Astrocyte (in vitro differentiated cells and primary cell): ENCODE results near the gene C11orf24. TPM values are rescaled to one million over a fixed set of nuclear protein-coding genes. Genes with fewer than 3 reads are reported as not detected.

Experiments
- DNase-seq: peaks from one replicate; pipeline ENCODE4 v3.0.0-alpha.2; 2010; ENCODE audit warnings: low read depth
- FAIRE-seq: peaks from 2 replicates; lab custom pipeline; 2011; peaks lifted over from hg19 to GRCh38; lab: Jason Lieb, UNC
- H2AFZ ChIP-seq: 2 replicates; pipeline ENCODE4 v1.6.0; 2012; ENCODE audit warnings: low read depth, low read length, inconsistent platforms
- H3K27ac ChIP-seq: 2 replicates; pipeline ENCODE4 v1.5.1; 2011; ENCODE audit warnings: low read depth, low read length, inconsistent platforms
- H3K27me3 ChIP-seq: 2 replicates; pipeline ENCODE4 v1.6.0; 2011; ENCODE audit warnings: low read length, inconsistent platforms; ENCODE audit not compliant: insufficient read depth
- H3K36me3 ChIP-seq: 2 replicates; pipeline ENCODE4 v1.5.1; 2011; ENCODE audit warnings: low read length, inconsistent platforms; ENCODE audit not compliant: insufficient read depth
- H3K4me1 ChIP-seq: 2 replicates; pipeline ENCODE4 v1.5.1; 2011; ENCODE audit warnings: low read length, inconsistent platforms; ENCODE audit not compliant: insufficient read depth
- H3K4me2 ChIP-seq: 2 replicates; pipeline ENCODE4 v1.6.0; 2012; ENCODE audit warnings: low read length, inconsistent platforms
- H3K4me3 ChIP-seq: 2 replicates; pipeline ENCODE4 v1.5.1; 2011; ENCODE audit warnings: low read depth, mild to moderate bottlenecking, low read length, inconsistent platforms; ENCODE audit not compliant: insufficient read depth
- H3K79me2 ChIP-seq: 2 replicates; pipeline ENCODE4 v1.6.0; 2012; ENCODE audit warnings: mild to moderate bottlenecking, low read length, inconsistent platforms; ENCODE audit not compliant: insufficient read depth
- H3K9ac ChIP-seq: 2 replicates; pipeline ENCODE4 v1.6.0; 2012; ENCODE audit warnings: mild to moderate bottlenecking, low read length, inconsistent platforms
- H3K9me3 ChIP-seq: 2 replicates; pipeline ENCODE4 v1.5.1; 2012; ENCODE audit warnings: low read depth, mild to moderate bottlenecking, low read length, inconsistent platforms; ENCODE audit not compliant: insufficient read depth
- H4K20me1 ChIP-seq: 2 replicates; pipeline ENCODE4 v1.6.0; 2012; ENCODE audit warnings: low read length, inconsistent platforms; ENCODE audit not compliant: insufficient read depth
- H3K27ac Mint-ChIP-seq: one replicate; pipeline ENCODE4 v1.8.0; 2021; ENCODE audit warnings: mild to moderate bottlenecking, mixed read lengths; ENCODE audit not compliant: unreplicated experiment
- H3K27me3 Mint-ChIP-seq: one replicate; pipeline ENCODE4 v1.8.0; 2021; ENCODE audit warnings: low read depth, mixed read lengths; ENCODE audit not compliant: unreplicated experiment
- H3K36me3 Mint-ChIP-seq: one replicate; pipeline ENCODE4 v1.8.0; 2021; ENCODE audit warnings: low read depth, mixed read lengths; ENCODE audit not compliant: unreplicated experiment
- H3K4me1 Mint-ChIP-seq: one replicate; pipeline ENCODE4 v1.8.0; 2021; ENCODE audit warnings: low read depth, mixed read lengths; ENCODE audit not compliant: unreplicated experiment
- H3K4me3 Mint-ChIP-seq: one replicate; pipeline ENCODE4 v1.8.0; 2021; ENCODE audit warnings: mild to moderate bottlenecking, moderate library complexity, mixed read lengths; ENCODE audit not compliant: unreplicated experiment
- H3K9me3 Mint-ChIP-seq: one replicate; pipeline ENCODE4 v1.8.0; 2021; ENCODE audit warnings: mild to moderate bottlenecking, mixed read lengths; ENCODE audit not compliant: unreplicated experiment
- CTCF ChIP-seq: IDR thresholded peaks from 2 replicates; pipeline ENCODE4 v1.5.1; 2011; ENCODE audit warnings: low read depth, mild to moderate bottlenecking, inconsistent platforms, low read length, moderate library complexity; ENCODE audit not compliant: insufficient read depth
- EZH2 ChIP-seq: IDR thresholded peaks from 2 replicates; pipeline ENCODE4 v1.6.1; 2012; ENCODE audit warnings: mild to moderate bottlenecking, low read length, inconsistent platforms; ENCODE audit not compliant: insufficient read depth
- total RNA-seq: library from RNA; stranded (reverse); gene quantifications from 2 replicates; pipeline ENCODE4 v1.2.1, GENCODE V29; 2021

The C11orf24 gene
- total RNA-seq, 1 donor from 2014 or later, result 79.8 TPM

GRCh38 chr11:68315171-68315920 is 43.6 kb upstream of the C11orf24 start:
- H3K79me2 ChIP-seq, result peaks cover 65% of the 10 kb centered on the region
- peak overlapping the region; percentile 96 for H3K4me2 ChIP-seq
- H3K27ac ChIP-seq, result peak overlapping the region; percentile 56
- H3K4me1 ChIP-seq, result peaks cover 32% of the 10 kb centered on the region
- no peaks in the 10 kb centered on the region for H3K9me3 ChIP-seq
- peaks cover 49% of the 10 kb centered on the region for H4K20me1 ChIP-seq
- H3K36me3 ChIP-seq, result no peaks in the 10 kb centered on the region
- Mint-ChIP-seq H3K9me3 (no peaks in the 10 kb centered on the region), H3K27ac (peak overlapping the region; percentile 62), H3K36me3 (no peaks in the 10 kb centered on the region), H3K27me3 (no peaks in the 10 kb centered on the region), H3K4me3 (peak overlapping the region; percentile 95), H3K4me1 (peaks cover 19% of the 10 kb centered on the region)
- no peak for TF ChIP-seq EZH2
- no peak for TF ChIP-seq CTCF
- H3K4me3 ChIP-seq, result peak overlapping the region; percentile 73
- peak overlapping the region; percentile 83 for H3K9ac ChIP-seq
- no peak overlapping the region for H2AFZ ChIP-seq
- DNase-seq (no peak), FAIRE-seq (no peak)
- H3K27me3 ChIP-seq, result no peaks in the 10 kb centered on the region

DNA sequence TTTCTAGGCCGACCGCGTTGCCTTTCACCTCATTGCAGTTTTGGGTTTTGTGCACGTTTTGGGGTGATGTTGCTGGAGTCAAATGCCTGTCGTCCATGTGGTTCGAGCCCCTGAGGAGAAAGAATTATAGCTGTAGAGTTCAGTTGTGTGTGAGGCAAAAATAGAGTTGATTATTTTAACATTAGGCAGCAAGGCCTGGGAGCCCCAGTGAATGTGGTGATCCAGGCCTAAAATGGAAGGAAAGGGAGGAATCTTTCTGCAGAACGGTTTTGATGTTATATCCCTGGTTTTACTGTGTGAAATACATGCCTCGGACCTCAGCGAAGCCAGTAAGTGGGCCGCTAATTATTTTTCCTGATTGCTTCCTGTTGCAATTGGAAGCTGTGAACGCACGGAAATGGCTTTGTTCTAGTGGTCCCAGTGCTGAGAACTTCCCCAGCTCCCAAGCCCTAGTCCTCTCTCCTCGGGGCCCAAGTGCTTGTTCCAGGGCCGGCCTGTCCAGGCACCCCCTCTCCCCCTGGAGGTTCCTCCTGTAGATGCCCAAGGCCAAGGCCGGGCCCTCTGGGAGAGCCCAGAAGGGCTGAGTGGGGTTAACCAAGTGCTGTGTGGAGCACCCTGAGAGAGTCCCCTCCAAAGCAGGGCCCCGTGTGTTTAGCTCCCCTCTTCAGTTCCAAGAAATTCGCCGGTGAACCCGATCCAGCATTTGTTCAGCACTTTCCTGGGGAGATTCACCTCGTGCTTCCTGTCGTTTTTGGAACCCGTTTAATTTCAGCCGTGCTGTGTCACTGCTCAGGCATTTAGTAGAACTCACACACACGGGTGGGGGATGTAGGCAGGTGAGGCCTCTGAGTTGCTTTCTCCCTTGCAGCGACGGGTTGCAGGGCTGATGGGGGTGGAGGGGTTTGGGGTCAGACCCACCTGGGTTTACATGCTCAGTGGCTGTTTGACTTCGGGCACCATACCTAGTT is 42.7 kb upstream of the C11orf24 start:
- Histone ChIP-seq H3K36me3 (no peaks in the 10 kb centered on the region), H3K9ac (peak overlapping the region; percentile 83), H3K27me3 (no peaks in the 10 kb centered on the region), H3K9me3 (no peaks in the 10 kb centered on the region), H3K79me2 (peaks cover 57% of the 10 kb centered on the region), H2AFZ (peak overlapping the region; percentile 72), H4K20me1 (peaks cover 40% of the 10 kb centered on the region), H3K4me3 (peak overlapping the region; percentile 73), H3K4me2 (peak overlapping the region; percentile 96), H3K4me1 (peaks cover 32% of the 10 kb centered on the region), H3K27ac (peak overlapping the region; percentile 56)
- FAIRE-seq, result no peak
- Mint-ChIP-seq H3K36me3 (no peaks in the 10 kb centered on the region), H3K27me3 (no peaks in the 10 kb centered on the region), H3K4me3 (peak overlapping the region; percentile 95), H3K4me1 (peaks cover 19% of the 10 kb centered on the region), H3K9me3 (no peaks in the 10 kb centered on the region), H3K27ac (peak overlapping the region; percentile 85)
- DNase-seq, result peak; percentile 61
- no peak for TF ChIP-seq CTCF
- TF ChIP-seq EZH2, result no peak
